Suppressor macrophage treated with lipopolysaccharide for 1 hour (primary cell): ENCODE measurements around the gene SLC23A1.
"Not testable (repeated sequence)": the region's sequence is repeated elsewhere in the genome, so short reads cannot be mapped to it uniquely, and the experiment has no call there.

Experiments used
- DNase-seq, 3 donors: peaks; one replicate each; pipeline ENCODE4 v3.0.0-alpha.2; 2020 to 2022

SLC23A1 gene

DNA sequence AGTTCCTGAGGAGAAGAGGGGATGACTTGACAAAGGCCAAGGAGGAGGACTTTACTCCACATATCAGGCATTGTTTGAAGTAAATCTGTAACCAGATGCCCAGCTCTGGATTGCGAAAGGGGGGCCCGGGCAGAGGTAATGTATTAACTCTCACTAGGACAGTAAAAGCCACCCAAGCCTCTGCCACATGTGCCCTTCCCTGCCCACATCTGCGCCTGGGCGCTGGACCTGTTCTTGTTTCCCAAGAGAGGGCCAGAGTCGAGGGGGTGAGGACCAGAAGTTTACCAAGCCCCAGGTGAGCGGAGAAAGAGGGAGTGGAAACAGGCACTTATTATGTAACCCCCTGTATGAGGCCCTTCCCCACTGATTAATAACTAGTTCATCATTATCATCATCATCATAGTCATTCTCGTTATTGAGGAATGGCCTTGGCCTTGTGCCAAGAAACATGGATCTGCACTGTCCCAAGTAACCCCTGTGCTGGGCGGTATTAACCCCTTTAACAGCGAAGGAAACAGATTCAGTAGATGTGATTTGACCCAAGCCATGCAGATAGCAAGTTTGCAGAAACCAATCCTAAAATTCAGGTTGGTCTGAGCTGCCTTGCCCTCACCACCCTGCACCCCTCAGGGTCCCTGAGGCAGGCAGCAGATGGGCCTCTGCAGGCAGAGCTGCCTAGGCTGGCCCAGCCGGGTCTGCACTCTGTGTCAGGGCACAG, at the start of gene SLC23A1:
Gene SLC23A1, minus strand, starts transcription at position 23 of the 718 bp plus-strand sequence. CDS start 44 bp downstream, outside the sequence.
- DNase-seq, result no peak

DNA sequence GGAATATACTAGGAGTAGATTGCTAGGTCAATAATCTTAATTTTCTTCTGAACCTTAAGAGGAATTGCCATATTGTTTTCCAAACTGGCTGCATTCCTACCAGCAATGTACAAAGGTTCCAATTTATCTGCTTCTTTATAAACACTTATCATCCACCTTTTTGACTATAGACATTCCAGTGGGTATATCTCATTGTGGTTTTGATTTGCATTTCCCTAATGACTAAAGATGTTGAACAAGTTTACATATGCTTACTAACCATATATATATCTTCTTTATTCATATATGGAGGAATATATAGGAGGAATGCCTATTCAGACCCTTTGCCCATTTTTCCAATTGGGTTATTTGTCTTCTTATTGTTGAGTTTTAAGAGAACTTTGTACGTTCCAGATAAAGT, 48.6 kb upstream of the SLC23A1 start:
- no peak for DNase-seq

DNA sequence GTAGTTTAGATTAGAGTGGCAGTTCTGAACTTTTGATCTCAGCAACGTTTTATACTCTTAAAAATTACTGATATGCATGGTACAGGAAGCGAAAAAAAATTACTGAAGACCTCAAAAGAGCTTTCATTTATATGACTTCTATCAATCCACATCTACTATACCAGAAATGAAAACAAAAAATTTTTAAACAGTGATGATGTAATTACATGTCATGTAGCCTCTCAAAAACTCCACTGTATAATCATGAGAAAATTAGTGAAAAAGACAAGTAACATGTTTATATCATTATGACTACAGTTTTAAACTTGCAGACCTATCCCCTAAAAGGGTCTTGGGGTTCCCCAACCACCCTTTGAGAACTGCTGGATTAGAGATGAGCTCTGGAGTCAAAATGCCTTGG, 46.9 kb upstream of the SLC23A1 start:
- DNase-seq, result no peak

DNA sequence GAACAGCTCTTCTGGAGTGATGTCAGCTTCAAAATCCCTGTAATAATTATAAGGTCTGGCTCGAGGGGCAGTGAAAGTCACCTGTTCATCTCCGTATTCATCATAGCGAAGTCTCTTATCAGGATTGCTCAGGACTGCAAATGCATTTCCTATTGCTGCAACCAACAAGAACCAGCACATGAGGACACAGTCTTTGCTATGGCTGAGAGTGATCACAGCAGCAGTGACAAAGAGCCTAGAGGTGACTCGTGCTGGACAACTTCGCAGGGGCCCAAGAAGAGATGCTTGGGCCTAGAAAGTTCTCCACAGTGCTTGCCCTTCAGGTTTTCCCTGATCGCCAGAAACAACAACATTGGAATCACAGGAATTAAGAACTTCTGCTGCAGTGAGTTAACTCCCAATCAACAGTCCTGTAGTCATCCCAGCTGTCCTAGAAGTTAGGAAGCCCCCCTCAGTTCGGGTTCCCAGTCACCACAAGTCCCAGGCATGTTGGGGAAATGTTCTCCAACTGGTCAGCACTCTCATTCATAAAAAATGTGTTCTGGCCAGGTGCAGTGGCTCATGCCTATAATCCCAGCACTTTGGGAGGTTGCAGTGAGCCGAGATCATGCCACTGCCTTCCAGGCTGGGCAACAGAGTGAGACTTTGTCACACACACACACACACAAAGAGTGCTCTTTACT, 43.2 kb upstream of the SLC23A1 start:
- no peak for DNase-seq

DNA sequence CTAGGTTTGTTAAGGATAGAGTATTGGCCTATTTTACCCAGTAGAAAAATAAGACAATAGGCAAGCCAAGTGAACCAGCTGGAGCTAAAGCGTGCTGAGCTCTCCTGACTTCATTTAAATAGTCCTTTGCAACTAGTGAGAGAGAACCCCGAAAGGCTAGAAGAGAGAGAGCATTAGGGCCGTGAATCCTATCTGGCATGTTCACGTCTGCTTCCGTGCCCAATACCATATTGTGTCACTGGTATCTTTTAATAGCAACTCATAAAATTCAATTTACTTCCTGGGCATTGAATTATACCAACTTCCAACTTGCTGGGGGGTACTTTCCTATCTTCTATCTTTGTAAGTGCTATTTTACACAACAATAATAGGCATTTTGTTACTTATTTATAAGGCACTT, 42.4 kb upstream of the SLC23A1 start:
- no peak for DNase-seq

DNA sequence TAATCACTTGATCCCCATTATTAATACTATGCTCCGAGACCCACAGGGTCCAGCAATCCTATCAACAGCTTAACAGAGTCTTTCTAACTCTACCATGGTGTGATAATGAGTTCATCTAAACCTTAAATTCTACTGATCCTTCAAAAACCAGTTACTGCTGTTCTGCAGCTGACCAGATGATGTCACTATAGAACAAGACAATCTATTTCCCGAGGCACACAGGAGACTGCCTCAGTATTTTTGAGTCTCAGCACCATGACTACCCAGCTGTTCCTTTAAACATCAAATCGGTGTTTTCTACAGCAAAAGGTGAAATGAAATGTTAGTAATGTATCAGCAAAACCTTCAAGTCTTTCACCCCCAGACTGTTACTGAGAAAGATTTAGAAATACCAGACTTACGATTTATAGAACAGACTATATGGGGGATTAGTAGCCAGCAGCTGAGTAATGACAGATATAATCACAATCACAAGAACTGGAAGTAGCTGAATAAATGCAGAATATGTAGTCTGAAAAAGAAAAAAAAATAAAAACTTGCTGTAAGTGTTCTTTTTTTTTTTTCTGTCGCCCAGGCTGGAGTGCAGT, 39.3 kb upstream of the SLC23A1 start:
- DNase-seq, result peak; percentile 70 to 86 (median 81)

DNA sequence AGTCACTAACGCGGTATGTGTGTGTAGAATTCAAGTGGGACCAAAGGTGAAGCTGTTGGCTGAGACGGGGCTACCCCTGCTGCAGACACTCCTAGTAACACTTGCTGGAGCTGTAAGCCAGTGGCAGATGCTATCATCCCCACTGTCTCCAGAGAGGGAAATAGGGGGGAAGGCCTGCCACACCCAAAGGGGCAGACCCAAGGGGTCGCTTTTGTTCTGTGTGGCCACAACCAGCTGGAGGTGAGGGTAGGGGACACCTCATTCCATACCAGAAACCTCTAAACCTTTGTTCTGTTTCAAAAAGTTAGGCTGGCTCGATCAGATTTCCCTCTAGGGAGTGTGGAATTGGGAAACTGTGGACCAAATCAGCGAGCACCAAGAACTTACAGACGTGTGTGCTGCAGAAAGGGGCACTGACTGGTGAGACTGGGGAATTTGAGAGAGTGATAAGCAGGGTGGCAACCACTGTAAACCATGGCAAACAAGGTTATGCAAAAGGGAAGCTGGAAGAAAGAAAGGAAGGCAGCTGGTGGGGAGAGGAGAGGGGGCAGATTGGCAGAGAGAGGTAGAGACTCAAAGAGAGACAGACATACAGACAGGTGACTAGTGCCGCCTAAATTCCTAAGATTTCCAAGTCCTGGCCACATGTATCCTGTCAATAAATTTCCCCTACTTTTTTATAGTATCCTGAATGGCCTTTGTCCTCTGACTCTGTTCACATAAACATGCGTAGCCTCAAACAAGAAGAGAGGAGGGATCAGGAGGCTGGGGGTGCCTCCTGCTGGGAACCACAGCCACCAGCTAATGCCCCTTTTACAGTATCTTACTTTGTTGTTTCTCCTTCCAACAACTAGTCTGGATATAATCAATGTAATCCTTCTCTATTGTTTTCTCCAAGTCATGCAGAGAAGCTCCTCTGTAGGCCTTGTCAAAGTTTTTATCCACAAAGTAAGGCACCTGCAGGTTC, 36.4 kb upstream of the SLC23A1 start:
- no peak for DNase-seq

DNA sequence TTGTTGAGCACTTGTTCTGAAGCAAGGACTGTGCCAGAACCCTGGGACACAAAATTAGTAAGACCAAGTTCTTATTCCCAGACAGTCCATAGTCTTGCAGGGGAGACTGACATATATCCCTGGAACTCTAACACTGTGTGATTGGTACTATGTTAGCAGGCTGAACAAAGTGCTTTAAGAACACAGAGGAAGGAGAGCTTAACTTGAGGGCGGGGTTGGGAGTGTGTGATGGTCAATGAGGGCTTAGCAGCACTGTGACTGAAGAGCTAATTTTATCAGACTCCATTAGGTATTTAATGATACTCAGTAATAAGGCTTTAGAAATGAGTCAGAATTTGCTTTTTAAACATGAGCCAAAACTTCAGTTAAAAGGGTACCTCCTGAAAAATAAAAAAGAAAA, 35.7 kb upstream of the SLC23A1 start:
- no peak for DNase-seq

DNA sequence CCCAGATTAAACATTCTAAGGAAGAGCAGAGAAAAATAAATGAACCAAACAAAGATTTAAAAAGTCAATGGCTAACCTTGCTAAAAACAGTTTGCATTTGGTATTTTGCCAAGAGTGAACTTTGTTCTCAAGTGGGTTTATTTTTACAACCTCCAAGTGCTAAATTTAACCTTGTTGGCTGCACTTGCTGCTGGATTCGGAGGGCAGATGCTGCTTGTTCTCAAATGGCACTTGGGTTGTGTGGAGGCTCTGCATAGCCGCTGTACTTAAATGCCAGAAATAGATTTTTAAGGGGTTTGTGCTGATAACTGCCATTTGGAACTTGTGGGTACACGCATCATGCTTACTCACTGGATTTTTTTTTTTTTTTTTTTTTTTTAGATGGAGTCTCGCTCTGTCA, 34.1 kb upstream of the SLC23A1 start:
- no peak for DNase-seq

DNA sequence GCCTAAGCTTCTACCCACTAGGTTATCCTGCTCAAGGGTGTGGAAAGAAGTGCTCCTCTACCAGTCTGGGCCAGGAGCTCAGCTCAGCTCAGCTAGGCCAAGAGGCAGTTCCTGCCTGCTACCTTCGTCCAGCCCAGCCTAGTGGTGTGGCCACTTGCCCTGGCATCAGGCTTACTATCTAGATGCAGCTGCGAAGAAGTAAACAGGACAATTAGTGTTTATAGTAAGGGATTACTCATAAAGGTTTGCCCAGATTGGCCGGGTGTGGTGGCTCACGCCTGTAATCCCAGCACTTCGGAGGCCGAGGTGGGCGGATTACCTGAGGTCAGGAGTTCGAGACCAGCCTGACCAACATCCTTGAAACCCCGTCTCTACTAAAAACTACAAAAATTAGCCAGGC, 33.6 kb upstream of the SLC23A1 start:
- no peak for DNase-seq

DNA sequence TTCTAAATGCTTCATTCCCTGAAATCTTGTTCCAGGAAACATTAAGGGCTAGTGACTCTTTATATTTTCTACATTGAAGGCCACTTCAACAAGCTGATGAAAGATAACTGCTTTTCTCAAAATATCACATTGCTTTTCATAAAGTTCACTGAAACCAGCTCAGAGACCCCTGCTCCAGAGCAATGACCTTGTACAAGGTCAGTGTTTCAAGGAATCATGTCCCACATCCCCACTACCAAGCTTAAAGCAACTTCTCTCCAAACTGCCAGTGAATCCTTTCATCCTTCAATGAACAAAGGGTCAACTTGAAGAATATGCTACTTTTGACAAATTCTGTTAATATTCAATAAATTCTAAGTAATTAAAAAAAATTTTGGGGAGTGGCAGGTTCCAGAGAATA, 32.8 kb upstream of the SLC23A1 start:
- DNase-seq, result no peak

DNA sequence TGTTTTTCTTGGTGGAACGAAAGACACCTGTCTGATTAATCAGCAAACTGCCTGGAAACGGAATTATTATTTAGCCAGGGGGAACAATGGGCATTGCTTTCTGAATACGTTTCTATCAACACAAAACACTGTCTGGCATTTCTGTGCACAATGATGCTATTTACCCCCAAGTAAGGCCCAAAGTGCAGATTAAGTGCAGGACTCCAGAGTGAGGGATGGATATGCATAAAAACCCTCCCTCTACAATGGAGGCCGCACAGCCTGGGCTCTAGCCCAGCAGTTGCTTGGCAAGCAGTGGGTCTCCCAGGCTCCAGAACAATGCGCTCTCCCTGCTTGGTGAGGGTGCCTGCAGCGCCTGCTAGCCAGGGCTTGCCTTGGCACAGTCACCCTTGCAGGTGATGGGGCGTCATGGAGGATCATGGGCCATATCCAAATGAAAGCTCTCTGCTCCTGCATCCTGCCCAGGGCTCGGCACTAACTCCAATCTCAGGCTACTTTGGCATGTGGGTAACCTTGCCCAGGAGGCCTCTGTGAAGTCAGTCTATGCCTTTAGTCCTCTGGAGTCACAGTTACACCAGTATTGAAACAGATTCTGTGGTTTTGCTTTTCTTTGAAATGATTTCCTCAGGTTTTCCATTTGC, 32.2 kb upstream of the SLC23A1 start:
- DNase-seq, result no peak

DNA sequence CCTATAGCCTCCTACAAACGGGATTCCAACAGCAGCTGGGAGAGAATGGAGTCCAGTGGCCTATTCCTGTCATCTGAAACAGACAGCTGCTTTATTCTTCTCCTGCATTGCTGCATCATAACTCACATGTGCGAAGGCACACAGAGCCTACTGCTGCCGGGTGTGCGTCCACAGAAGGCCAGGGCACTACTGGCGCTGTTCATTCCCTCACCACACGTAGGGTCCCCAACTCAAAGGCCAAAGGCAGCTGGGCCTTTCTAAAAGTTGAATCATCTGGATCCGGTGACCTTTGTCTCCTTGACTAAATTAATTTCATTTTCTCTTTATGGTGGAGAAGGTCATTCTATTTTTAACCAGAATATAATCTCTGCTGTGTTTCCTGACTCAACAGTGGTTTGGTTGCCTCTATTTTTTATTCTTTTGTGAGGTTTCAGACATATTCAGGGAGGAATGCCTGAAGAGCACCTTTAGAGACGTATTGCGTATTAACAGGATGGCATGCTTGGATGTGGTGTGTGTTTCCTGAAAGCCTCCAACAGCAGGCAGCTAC, 31.6 kb upstream of the SLC23A1 start:
- DNase-seq, result no peak

DNA sequence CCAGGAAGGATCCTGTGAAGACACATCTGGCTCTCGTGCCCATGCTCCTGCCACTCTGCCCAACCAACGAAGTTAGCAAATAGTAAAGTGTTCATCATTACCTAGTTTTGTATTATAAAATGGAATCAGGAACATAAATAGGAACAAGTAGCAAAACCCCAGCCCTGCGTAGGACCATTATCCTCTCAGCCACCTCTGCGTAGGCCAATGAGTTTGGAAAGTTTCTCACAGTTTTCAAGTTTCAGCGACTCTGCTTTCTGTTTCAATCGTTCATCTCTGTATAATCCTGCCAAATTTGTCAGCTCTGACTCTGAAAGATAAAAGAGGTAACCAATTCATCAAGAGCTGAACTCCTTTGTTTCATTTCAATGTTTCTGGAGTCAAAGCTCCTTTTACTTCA, 30.9 kb upstream of the SLC23A1 start:
- DNase-seq, result no peak

DNA sequence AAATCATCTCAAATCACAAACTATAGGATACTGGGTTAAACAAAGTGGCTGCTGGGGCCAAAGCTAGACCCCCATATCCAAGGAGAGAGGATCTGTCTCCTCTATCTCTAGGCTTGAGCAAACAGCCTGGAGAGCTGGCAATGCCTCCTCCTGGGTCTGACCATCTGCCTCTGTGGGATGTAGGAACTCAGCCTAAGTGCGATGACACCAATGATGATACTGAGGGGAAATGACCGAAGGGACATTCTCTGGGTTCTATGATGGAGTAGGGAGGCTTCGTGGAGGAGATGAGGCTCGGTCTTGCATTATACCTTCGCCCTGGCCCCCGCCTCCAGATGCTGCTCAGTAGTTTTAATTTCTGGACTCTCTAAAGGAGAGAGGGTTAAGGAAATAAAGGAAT, 30.1 kb upstream of the SLC23A1 start:
- no peak for DNase-seq

DNA sequence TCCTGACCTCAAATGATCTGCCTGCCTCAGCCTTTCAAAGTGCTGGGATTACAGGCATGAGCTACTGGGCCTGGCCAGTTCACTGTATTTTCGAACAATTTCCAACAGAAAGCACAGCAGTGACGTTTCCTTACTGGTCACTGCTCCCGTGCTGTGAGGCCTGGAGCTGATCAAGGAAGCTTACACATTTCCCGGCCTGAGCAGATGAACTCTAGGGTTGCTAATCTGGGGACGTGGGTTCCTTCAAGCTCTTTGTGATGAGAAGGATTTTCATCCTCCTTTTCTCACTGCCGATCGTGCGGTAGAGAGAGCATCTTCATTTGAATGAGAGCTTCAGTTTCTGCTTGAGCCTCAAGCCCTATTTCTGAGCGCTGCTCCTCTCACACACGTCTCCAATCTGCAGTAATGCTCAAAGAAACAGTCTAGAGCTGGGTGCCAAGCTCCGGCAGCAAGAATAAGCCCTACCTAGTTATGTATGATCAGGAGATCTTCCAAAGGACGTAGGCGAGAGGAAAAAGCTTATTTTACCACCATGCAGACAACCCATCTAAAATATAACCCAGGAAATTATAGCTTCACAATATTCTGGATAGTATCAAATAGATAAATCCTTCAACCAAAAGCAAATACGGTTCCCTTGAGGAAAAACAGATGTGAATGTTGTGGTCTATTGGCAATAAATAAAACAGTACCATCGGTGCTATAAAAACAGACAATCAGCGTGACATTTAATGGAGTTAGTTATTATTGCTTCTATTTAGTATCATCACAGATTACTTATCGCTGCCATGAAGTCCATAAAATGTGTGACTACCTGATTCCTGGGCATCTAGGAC, 28.1 kb upstream of the SLC23A1 start:
- DNase-seq, result no peak

DNA sequence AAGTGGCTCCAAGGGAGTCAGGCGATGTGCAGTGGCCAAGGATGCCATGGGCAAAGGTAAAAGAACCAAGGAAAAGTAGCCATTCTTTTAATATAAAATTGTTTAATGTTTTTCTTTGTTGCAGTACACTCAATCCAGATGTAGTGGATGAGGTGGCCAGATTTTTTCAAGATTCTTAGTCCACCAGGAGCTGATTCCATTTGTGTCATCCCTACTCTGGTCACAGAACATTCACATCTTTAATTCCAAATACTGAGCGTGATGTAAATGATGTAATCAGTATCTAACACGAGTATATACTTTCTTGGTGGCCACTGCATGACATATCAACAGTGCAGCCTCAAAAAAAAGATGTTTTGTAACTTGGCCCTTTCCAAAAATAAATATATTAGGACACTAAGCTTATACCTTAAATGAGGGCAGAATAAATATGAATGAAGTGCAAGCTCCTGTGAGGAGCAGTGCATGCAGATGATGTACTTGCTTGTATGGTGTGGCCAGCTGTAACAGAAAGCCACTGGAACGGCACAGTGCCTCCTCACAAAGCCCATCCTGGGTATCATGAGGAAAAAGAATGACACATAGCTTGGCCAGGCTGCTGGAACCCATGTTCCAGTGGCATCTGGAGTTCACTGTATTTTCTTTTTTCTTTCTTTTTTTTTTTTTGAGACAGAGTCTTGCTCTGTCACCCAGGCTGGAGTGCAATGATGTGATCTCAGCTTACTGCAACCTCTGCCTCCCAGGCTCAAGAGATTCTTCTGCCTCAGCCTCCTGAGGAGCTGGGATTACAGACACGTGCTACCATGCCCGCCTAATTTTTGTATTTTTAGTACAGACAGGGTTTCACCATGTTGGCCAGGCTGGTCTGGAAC, 27.3 kb upstream of the SLC23A1 start:
- DNase-seq, result no peak

DNA sequence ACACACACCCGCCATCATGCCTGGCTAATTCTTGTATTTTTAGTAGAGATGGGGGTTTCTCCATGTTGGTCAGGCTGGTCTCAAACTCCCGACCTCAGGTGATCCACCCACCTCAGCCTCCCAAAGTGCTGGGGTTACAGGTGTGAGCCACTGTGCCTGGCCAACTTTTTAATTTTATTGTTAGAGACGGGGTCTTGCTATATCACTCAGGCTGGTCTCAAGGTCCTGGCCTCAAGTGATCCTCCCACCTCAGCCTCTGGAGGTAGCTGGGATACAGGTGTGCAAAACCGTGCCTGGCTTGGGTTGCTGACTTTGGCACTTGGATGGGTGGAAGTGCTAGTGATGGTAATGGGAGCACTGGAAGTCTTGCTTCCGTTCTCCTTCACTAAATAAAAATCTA, 26.0 kb upstream of the SLC23A1 start:
- not testable (repeated sequence) for DNase-seq

DNA sequence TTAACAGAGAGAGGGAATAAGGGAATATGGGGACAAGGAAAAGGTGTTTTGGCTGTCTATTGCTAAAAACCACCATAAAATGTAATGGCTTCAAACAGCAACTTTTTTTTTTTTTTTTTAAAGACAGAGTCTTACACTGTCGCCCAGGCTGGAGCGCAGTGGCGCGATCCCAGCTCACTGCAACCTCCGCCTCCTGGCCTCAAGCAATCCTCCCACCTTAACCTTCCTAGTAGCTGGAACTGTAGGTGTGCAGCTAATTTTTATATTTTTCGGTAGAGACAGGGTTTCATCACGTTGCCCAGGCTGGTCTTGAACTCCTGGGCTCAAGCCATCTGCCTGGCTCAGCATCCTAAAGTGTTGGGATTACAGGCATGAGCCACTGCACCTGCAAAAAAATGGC, 25.1 kb upstream of the SLC23A1 start:
- no peak for DNase-seq

DNA sequence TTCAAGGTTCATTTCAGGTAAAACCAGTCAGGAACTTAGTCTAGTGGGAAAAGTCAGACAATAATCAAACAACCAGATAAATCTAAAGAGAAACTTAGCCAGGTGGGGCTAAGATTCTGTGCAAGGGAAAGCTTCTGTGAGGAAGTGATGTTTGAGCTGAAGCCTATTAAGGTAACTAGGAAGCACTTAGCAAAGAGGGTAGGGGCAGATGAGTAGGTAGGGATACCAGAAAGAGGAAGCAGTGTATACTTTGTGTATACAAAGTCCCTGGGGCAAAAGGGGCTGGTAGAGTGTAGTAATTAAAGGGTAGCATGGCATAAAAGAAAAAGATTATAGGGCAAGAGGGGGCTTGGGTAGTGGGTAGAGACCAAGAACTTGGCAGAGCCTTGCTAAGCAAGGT, 24.4 kb upstream of the SLC23A1 start:
- no peak for DNase-seq
